Body of pancreas (tissue), 4 donors: ENCODE measurements around the gene RANBP3.

Experiments used
- POLR2A ChIP-seq, 3 donors: fragments of 450-650 bp; IDR thresholded peaks; one replicate each; pipeline ENCODE4 v1.6.1; 2016; ENCODE audit warnings: antibody characterized with exemption in 3 of 3, mild to moderate bottlenecking in 2 of 3
- TF ChIP-seq, protein P1 (sequence below), 7 experiments: fragments of 450-650 bp in 4 of 7; fragments of 200-600 bp in 3 of 7; sonication (generic) in 3 of 7; IDR thresholded peaks; one replicate each; pipeline ENCODE4 v1.5.1; 2016 to 2019; ENCODE audit warnings: antibody characterized with exemption in 7 of 7

DNA sequence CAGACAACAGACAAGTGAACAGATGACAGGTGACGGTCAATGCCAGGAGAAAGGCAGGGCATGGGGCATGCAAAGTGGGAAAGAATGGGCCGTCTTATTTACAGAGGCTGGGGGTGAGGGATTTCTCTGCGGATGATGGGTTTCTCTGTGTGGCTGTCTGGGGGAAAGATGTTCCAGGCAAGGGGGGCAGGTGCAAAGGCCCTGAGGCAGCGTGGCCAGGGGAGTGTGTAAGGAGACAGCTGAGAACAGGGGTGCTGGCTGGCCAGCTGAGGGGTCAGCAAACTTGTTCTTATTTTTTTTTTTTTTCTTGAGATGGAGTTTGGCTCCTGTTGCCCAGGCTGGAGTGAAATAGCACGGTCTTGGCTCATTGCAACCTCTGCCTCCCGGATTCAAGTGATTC is 21.8 kb upstream of the RANBP3 start:
- TF ChIP-seq, protein P1, sequence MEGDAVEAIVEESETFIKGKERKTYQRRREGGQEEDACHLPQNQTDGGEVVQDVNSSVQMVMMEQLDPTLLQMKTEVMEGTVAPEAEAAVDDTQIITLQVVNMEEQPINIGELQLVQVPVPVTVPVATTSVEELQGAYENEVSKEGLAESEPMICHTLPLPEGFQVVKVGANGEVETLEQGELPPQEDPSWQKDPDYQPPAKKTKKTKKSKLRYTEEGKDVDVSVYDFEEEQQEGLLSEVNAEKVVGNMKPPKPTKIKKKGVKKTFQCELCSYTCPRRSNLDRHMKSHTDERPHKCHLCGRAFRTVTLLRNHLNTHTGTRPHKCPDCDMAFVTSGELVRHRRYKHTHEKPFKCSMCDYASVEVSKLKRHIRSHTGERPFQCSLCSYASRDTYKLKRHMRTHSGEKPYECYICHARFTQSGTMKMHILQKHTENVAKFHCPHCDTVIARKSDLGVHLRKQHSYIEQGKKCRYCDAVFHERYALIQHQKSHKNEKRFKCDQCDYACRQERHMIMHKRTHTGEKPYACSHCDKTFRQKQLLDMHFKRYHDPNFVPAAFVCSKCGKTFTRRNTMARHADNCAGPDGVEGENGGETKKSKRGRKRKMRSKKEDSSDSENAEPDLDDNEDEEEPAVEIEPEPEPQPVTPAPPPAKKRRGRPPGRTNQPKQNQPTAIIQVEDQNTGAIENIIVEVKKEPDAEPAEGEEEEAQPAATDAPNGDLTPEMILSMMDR (IDR thresholded peaks at IDR 0.05), result no peak
- no peak for TF ChIP-seq POLR2A (IDR thresholded peaks at IDR 0.05)
